Measurements from ENCODE around the gene UNK. TPM values are rescaled to one million over a fixed set of nuclear protein-coding genes. Genes with fewer than 3 reads are reported as not detected.

Gene UNK
- total and polyA plus RNA-seq, 9 of the 15 experiments (the other 6 are each of a cell fraction or from before 2014, with no cell fraction given) = 12.8 to 38.6 (median 24.8) TPM

GRCh38 chr17:75845058-75845711, 60.6 kb downstream of the UNK start (continued):
- TF ChIP-seq NFRKB (IDR thresholded peaks at IDR 0.05; ENCODE audit: low read depth) (no peak; the same call in 1 of the 2 replicates), MEIS2 (IDR thresholded peaks at IDR 0.05; ENCODE audit: partially characterized antibody) (peak; percentile 89), SMARCA4 (IDR thresholded peaks at IDR 0.05) (0 out of 2 replicates have a peak, but pooled peaks have one; percentile 25), NKRF (IDR thresholded peaks at IDR 0.05; ENCODE audit: borderline replicate concordance) (0 out of 2 replicates have a peak, but pooled peaks have one; percentile 54), NR4A1 (CRISPR knock-in tag; IDR thresholded peaks at IDR 0.05) (no peak), NR4A1 (tag; IDR thresholded peaks at IDR 0.05) (peak; percentile 70; the same call in 1 of the 2 replicates), PHF21A (IDR thresholded peaks at IDR 0.05; ENCODE audit: borderline replicate concordance, low read depth) (peak; percentile 45; the same call in 1 of the 2 replicates), IFI16 (CRISPR knock-in tag; IDR thresholded peaks at IDR 0.05) (no peak), MAFF (IDR thresholded peaks at IDR 0.05; ENCODE audit: low read length) (no peak), BRCA1 (IDR thresholded peaks at IDR 0.05) (no peak), BRCA1 (CRISPR knock-in tag; IDR thresholded peaks at IDR 0.05) (no peak)
- TF ChIP-seq, protein P1, sequence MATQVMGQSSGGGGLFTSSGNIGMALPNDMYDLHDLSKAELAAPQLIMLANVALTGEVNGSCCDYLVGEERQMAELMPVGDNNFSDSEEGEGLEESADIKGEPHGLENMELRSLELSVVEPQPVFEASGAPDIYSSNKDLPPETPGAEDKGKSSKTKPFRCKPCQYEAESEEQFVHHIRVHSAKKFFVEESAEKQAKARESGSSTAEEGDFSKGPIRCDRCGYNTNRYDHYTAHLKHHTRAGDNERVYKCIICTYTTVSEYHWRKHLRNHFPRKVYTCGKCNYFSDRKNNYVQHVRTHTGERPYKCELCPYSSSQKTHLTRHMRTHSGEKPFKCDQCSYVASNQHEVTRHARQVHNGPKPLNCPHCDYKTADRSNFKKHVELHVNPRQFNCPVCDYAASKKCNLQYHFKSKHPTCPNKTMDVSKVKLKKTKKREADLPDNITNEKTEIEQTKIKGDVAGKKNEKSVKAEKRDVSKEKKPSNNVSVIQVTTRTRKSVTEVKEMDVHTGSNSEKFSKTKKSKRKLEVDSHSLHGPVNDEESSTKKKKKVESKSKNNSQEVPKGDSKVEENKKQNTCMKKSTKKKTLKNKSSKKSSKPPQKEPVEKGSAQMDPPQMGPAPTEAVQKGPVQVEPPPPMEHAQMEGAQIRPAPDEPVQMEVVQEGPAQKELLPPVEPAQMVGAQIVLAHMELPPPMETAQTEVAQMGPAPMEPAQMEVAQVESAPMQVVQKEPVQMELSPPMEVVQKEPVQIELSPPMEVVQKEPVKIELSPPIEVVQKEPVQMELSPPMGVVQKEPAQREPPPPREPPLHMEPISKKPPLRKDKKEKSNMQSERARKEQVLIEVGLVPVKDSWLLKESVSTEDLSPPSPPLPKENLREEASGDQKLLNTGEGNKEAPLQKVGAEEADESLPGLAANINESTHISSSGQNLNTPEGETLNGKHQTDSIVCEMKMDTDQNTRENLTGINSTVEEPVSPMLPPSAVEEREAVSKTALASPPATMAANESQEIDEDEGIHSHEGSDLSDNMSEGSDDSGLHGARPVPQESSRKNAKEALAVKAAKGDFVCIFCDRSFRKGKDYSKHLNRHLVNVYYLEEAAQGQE (IDR thresholded peaks at IDR 0.05; ENCODE audit: borderline replicate concordance) = peak; percentile 84
- TF ChIP-seq, protein P1 (CRISPR knock-in tag; IDR thresholded peaks at IDR 0.05; ENCODE audit: low read depth) = no peak
- TF ChIP-seq, protein P2, sequence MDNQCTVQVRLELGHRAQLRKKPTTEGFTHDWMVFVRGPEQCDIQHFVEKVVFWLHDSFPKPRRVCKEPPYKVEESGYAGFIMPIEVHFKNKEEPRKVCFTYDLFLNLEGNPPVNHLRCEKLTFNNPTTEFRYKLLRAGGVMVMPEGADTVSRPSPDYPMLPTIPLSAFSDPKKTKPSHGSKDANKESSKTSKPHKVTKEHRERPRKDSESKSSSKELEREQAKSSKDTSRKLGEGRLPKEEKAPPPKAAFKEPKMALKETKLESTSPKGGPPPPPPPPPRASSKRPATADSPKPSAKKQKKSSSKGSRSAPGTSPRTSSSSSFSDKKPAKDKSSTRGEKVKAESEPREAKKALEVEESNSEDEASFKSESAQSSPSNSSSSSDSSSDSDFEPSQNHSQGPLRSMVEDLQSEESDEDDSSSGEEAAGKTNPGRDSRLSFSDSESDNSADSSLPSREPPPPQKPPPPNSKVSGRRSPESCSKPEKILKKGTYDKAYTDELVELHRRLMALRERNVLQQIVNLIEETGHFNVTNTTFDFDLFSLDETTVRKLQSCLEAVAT (IDR thresholded peaks at IDR 0.05) = peak; percentile 14 to 72; a peak in 1 of 4 replicates
- TF ChIP-seq, protein P3, sequence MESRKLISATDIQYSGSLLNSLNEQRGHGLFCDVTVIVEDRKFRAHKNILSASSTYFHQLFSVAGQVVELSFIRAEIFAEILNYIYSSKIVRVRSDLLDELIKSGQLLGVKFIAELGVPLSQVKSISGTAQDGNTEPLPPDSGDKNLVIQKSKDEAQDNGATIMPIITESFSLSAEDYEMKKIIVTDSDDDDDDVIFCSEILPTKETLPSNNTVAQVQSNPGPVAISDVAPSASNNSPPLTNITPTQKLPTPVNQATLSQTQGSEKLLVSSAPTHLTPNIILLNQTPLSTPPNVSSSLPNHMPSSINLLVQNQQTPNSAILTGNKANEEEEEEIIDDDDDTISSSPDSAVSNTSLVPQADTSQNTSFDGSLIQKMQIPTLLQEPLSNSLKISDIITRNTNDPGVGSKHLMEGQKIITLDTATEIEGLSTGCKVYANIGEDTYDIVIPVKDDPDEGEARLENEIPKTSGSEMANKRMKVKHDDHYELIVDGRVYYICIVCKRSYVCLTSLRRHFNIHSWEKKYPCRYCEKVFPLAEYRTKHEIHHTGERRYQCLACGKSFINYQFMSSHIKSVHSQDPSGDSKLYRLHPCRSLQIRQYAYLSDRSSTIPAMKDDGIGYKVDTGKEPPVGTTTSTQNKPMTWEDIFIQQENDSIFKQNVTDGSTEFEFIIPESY (CRISPR knock-in tag; IDR thresholded peaks at IDR 0.05) = peak; percentile 76
